ENCODE data around the gene PSMC3IP.
"Not testable (repeated sequence)": the region's sequence is repeated elsewhere in the genome, so short reads cannot be mapped to it uniquely, and the experiment has no call there.

PSMC3IP gene

DNA sequence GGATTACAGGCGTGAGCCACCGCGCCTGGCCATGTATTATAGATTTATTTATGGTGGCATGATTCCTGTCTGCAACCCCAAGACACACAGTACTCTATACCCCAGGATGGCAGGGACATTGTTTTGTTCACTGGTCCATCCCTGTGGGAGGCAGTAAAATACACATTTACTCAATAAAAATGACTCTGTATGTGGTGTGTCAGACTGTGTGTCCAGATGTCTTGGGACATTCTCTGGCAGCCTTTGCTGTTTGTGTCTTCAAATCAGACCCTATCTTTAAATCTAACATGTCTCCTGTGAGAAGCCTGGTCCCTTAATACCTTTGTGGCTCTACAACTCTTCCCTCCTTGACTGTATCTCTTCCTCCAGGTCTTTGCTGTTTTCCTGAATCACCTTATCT is 17.3 kb downstream of the PSMC3IP start:
- DNase-seq = no peak

- DNase-seq = no peak
Observed at GRCh38 chr17:42559075-42559474, 18.5 kb downstream of the PSMC3IP start.

DNA sequence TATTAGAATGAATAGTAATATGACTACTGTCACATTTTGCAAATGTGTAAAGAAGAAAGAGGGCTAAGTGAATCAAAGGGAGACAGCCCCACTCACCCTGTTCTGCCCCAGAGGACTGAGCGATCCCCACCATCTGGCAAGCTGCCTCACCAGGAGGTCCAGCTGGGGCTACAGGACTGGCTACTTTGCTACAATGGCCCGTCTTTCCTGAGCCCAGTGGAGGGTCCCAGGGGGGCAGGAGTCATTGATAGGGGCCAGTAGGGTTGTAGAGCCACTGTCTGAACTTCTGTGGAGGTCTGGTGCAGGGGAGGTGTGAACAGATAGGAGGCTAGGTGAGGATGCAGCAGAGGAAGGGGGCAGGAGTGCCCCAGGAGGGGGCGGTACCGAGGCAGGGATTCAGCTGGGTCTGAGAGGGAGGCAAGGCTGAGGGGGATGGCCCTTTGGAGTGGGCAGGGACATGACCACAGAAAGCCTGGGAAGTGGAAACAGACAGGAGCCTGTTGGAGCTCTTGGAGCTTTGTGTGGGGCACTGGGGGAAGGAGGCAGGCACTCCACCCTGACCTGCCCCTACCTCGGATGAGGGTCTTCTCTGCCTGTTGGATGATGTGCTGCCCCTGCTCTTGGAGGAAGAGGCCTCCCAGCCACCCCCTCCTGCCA is 21.4 kb downstream of the PSMC3IP start:
- DNase-seq = not testable (repeated sequence)

- no peak for DNase-seq
Observed at GRCh38 chr17:42555122-42555622, 22.4 kb downstream of the PSMC3IP start.

GRCh38 chr17:42554250-42555121 is 23.0 kb downstream of the PSMC3IP start:
- DNase-seq = peak; percentile 86

DNA sequence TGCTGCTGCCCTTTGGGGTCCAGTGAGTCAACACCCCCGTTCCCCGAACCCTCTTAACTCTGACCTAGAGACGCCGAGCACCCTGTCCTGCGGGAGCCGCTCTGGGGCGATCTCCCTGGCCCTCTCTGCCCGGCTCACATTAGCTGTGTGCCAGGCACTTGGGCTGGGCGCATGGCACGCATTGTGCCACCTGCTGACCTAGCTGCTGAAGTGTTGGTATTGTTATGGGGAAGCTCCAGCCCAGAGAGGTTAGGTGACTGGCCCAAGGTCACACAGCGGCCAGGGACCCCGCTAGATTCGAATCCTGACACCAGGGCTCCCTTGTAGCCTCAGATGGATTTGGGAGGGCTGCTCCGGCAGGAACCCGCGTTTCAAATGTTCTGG is 23.7 kb downstream of the PSMC3IP start:
- no peak for DNase-seq

- no peak for DNase-seq
Observed at GRCh38 chr17:42553161-42553818, 24.2 kb downstream of the PSMC3IP start.

GRCh38 chr17:42552736-42553135 is 24.8 kb downstream of the PSMC3IP start, which contains the start of gene HSD17B1:
Gene HSD17B1, plus strand, starts transcription at chr17:42552923. Its CDS starts 11 bp downstream, at chr17:42552934.
- DNase-seq = not testable (repeated sequence)

DNA sequence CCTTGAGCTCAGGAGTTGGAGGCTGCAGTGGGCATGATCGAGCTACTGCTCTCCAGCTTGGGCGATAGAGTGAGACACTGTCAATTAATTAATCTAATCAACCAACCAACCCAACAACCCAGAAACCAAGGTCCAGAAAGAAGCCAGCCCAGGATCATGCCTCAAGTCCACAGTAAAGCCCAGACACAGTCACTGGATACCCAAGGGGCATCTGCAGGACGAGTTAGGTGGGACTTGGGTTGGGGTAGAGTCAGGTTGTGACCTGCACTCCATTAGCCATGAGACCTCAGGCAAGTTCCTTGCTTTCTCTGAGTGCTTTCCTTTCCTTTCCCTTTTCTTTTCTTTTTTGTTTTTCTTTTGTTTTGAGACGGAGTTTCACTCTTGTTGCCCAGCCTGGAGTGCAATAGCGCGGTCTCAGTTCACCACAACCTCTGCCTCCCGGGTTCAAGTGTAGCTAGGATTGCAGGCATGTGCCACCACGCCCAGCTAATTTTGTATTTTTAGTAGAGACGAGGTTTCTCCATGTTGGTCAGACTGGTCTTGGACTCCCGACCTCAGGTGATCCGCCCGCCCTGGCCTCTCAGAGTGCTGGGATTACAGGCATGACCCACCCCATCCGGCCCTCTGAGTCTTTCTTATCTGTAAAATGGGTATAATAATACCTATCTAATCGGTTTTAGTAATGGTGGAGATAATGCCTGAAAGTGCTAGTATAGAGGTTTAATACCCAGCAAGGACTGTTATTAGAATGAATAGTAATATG is 28.4 kb downstream of the PSMC3IP start:
- no peak for DNase-seq

GRCh38 chr17:42548070-42548837 is 29.3 kb downstream of the PSMC3IP start:
- peak; percentile 81 for DNase-seq

- DNase-seq = no peak
Observed at GRCh38 chr17:42547698-42548069, 29.8 kb downstream of the PSMC3IP start.

- no peak for DNase-seq
Observed at GRCh38 chr17:42547001-42547461, 30.5 kb downstream of the PSMC3IP start.

DNA sequence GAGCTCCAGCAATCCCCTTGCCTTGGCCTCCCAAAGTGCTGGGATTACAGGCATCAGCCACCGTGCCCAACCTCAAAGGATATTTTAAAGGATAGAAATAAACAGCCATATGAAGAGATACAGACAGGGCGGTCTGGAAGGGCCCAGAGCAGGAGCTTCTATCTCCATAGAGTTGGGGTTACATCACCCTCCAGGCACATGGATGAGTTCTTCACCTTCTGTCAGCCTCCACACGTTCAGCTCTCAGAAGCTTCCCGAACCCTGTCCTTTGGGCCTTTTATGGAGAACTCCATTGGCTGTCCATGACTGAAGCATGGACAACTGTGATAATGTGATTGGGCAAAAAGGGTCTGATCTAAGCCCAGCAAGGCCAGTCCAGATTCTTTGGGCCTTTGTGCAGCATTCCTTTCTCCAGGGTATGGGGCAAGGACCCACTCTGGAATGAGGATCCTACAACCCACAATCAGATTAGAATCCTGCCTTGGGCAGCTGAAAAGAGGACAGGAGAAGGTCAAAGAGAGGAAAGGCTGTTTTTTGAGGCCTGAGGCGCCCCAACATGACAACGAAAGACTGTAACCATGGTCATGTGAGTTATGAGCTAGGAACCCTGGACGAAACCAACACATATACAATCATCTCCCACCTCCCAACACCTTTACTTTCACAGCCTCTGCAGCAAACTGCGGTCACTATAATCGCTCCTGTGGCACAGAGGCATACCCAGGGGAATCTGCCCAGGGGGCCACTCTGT is 31.6 kb downstream of the PSMC3IP start:
- not testable (repeated sequence) for DNase-seq

GRCh38 chr17:42544874-42545283 is 32.6 kb downstream of the PSMC3IP start:
- no peak for DNase-seq

GRCh38 chr17:42543190-42544079 is 34.1 kb downstream of the PSMC3IP start:
- no peak for DNase-seq

DNA sequence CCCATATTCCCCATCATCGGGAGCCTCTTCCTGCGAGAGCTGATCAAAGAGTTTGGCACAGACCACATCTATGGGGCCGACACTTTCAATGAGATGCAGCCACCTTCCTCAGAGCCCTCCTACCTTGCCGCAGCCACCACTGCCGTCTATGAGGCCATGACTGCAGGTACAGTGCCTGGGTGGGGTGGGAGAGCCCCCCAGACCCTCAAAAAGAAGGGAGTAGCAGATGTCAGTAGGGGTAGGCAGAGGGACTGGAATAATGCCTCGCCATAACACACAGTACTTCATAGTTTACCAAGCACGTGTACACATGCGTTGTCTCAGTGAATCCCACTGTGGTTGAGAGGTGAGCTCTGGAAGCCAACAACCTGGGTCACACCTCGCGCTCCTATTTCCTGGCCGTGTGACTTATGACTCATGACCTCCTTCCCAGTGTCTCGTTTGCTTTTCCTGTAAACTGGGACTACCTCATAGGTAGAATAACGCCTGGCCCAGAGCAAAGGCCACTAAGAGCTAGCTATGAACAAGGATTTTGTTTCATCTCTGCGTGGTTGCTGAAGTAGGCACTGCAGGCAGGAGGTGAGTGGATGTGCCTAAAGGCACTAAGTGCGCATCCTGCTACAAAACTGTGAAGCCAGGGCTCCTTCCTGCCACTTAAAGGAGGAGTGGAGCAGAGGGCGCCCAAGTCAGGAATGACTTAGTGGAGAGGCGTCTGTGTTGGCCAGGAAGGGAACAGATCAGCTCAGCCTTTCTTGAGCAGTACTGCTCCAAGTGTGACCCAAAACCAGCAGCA is 36.3 kb downstream of the PSMC3IP start:
- DNase-seq = no peak

- DNase-seq = not testable (repeated sequence)
Observed at GRCh38 chr17:42540558-42540957, 37.0 kb downstream of the PSMC3IP start.

- DNase-seq = no peak
Observed at GRCh38 chr17:42538482-42538881, 39.0 kb downstream of the PSMC3IP start.

Measured in CD4-positive, alpha-beta T cell treated with Interleukin-15 for 1 hour (primary cell).